OCI-LY1 (cell line): ENCODE results near the gene IPMK.

Source experiments
- H2AFZ ChIP-seq: fragments of 200-600 bp; sonication (generic), shearing (Covaris generic); 2 replicates; pipeline ENCODE4 v1.6.0; 2014; ENCODE audit warnings: antibody characterized with exemption, mild to moderate bottlenecking, low read length
- H3F3A ChIP-seq: fragments of 200-600 bp; sonication (generic), shearing (Covaris generic); 2 replicates; pipeline ENCODE4 v1.6.0; 2014; ENCODE audit warnings: mild to moderate bottlenecking, antibody characterized with exemption, low read length, moderate library complexity; ENCODE audit not compliant: insufficient read depth
- H3K27ac ChIP-seq: fragments of 200-600 bp; sonication (generic); 2 replicates; pipeline ENCODE4 v1.5.1; 2014; ENCODE audit warnings: low read length, mixed run types, mild to moderate bottlenecking, low read depth; ENCODE audit not compliant: poor library complexity, severe bottlenecking
- H3K27me3 ChIP-seq: fragments of 200-600 bp; sonication (generic); 2 replicates; pipeline ENCODE4 v1.6.0; 2014; ENCODE audit warnings: antibody characterized with exemption, mild to moderate bottlenecking, low read length, moderate library complexity; ENCODE audit not compliant: insufficient read depth
- H3K36me3 ChIP-seq: fragments of 200-600 bp; sonication (generic); 2 replicates; pipeline ENCODE4 v1.6.1; 2014; ENCODE audit warnings: mild to moderate bottlenecking, antibody characterized with exemption, low read length, moderate library complexity, mixed read lengths; ENCODE audit not compliant: insufficient read depth
- H3K4me1 ChIP-seq: fragments of 200-600 bp; sonication (generic); 2 replicates; pipeline ENCODE4 v1.5.1; 2014; ENCODE audit warnings: mild to moderate bottlenecking, low read length, moderate library complexity; ENCODE audit not compliant: insufficient read depth, severe bottlenecking
- H3K4me2 ChIP-seq: fragments of 200-600 bp; sonication (generic), shearing (Covaris generic); 2 replicates; pipeline ENCODE4 v1.6.1; 2014; ENCODE audit warnings: low read length
- H3K4me3 ChIP-seq: fragments of 200-600 bp; sonication (generic); 2 replicates; pipeline ENCODE4 v1.5.1; 2014; ENCODE audit warnings: low read length, low read depth, mild to moderate bottlenecking, mixed read lengths; ENCODE audit not compliant: poor library complexity, severe bottlenecking
- H3K79me2 ChIP-seq: fragments of 200-600 bp; shearing (Covaris generic); 2 replicates; pipeline ENCODE4 v1.6.1; 2016; ENCODE audit warnings: mixed run types, low read length, mixed read lengths; ENCODE audit not compliant: insufficient read depth
- H3K9ac ChIP-seq: fragments of 200-600 bp; sonication (generic), shearing (Covaris generic); 2 replicates; pipeline ENCODE4 v1.6.1; 2014; ENCODE audit warnings: mild to moderate bottlenecking, low read length, mixed read lengths
- H3K9me2 ChIP-seq: fragments of 200-600 bp; sonication (generic), shearing (Covaris generic); 2 replicates; pipeline ENCODE4 v1.6.1; 2014; ENCODE audit warnings: low read depth, mild to moderate bottlenecking, low read length, mixed read lengths
- H3K9me3 ChIP-seq: fragments of 200-600 bp; shearing (Covaris generic); 2 replicates; pipeline ENCODE4 v1.6.1; 2014; ENCODE audit warnings: low read length, mixed read lengths
- H4K20me1 ChIP-seq: fragments of 200-600 bp; sonication (generic), shearing (Covaris generic); 2 replicates; pipeline ENCODE4 v1.6.0; 2016; ENCODE audit warnings: mild to moderate bottlenecking, low read length; ENCODE audit not compliant: insufficient read depth
- EZH2 ChIP-seq: fragments of 200-600 bp; sonication (generic), shearing (Covaris generic); IDR thresholded peaks from 2 replicates; pipeline ENCODE4 v1.8.0; 2017; ENCODE audit warnings: borderline replicate concordance, mixed run types, mild to moderate bottlenecking, antibody characterized with exemption, low read length, moderate library complexity, mixed read lengths
- TF ChIP-seq, protein P1 (sequence below): fragments of 200-600 bp; sonication (generic), shearing (Covaris generic); IDR thresholded peaks from 2 replicates; pipeline ENCODE4 v1.5.1; 2017; ENCODE audit warnings: mild to moderate bottlenecking, antibody characterized with exemption, low read length, moderate library complexity, mixed read lengths

IPMK gene

DNA sequence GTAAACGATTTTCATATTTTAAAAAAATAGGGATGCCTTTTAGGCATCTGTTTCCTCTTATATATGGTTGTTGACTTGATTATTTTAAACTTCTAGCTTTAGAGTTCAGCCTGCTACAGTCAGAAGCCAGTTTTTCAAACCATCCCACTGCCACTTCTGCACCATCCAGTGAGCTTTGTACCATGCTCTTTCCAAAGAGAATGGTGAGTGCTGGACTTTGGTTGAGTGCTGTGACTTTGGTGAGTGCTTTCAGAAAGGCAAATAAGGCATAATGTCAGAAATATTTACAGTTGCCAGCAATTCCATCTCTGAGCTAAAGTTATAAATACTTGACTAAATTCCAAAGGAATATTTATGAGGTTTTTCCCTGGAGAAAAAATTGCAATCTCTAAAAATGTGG lies 117.4 kb downstream of the IPMK start:
- H3K27ac ChIP-seq: no peak overlapping the region
- no peak overlapping the region for H3K4me2 ChIP-seq
- H3K79me2 ChIP-seq: no peaks in the 10 kb centered on the region
- H3K36me3 ChIP-seq: no peaks in the 10 kb centered on the region
- H3K9ac ChIP-seq: no peak overlapping the region
- H3K4me3 ChIP-seq: no peak overlapping the region
- no peak for TF ChIP-seq EZH2
- TF ChIP-seq, protein P1, sequence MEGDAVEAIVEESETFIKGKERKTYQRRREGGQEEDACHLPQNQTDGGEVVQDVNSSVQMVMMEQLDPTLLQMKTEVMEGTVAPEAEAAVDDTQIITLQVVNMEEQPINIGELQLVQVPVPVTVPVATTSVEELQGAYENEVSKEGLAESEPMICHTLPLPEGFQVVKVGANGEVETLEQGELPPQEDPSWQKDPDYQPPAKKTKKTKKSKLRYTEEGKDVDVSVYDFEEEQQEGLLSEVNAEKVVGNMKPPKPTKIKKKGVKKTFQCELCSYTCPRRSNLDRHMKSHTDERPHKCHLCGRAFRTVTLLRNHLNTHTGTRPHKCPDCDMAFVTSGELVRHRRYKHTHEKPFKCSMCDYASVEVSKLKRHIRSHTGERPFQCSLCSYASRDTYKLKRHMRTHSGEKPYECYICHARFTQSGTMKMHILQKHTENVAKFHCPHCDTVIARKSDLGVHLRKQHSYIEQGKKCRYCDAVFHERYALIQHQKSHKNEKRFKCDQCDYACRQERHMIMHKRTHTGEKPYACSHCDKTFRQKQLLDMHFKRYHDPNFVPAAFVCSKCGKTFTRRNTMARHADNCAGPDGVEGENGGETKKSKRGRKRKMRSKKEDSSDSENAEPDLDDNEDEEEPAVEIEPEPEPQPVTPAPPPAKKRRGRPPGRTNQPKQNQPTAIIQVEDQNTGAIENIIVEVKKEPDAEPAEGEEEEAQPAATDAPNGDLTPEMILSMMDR: no peak
- H3K27me3 ChIP-seq: no peaks in the 10 kb centered on the region
- no peaks in the 10 kb centered on the region for H3K9me2 ChIP-seq
- no peaks in the 10 kb centered on the region for H3K9me3 ChIP-seq
- H4K20me1 ChIP-seq: no peaks in the 10 kb centered on the region
- H2AFZ ChIP-seq: no peak overlapping the region
- H3K4me1 ChIP-seq: no peaks in the 10 kb centered on the region
- H3F3A ChIP-seq: no peaks in the 10 kb centered on the region

DNA sequence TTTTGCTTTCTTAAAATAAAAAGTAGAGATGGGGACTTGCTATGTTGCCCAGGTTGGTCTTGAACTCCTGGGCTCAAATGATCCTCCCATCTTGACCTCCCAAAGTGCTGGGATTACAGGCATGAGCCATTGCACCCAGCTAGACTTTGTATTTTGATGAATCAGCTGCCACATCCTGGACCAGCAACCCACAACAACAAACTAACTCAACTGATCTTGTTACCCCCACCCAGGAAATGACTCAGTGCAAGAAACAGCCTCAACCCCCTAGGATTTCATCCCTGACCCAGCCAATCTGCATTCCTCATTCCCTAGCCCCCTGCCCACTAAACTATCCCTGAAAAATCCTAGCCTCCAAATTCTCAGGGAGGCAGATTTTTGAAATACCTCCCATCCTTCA lies 123.8 kb downstream of the IPMK start:
- Histone ChIP-seq H3K79me2 (no peaks in the 10 kb centered on the region), H3K4me1 (no peaks in the 10 kb centered on the region), H3K9me2 (no peaks in the 10 kb centered on the region), H2AFZ (no peak overlapping the region), H3K4me3 (no peak overlapping the region), H3K27ac (no peak overlapping the region), H3K36me3 (no peaks in the 10 kb centered on the region), H3K27me3 (no peaks in the 10 kb centered on the region), H3K4me2 (no peak overlapping the region), H3K9me3 (no peaks in the 10 kb centered on the region), H3K9ac (no peak overlapping the region), H4K20me1 (no peaks in the 10 kb centered on the region), H3F3A (no peaks in the 10 kb centered on the region)
- TF ChIP-seq, protein P1: no peak
